Neural progenitor cell (in vitro differentiated cells): ENCODE measurements around the gene DSCAML1. TPM values are rescaled to one million over a fixed set of nuclear protein-coding genes. Genes with fewer than 3 reads are reported as not detected.

Source experiments
- DNase-seq: peaks from one replicate; pipeline ENCODE4 v3.0.0-alpha.2; 2016; ENCODE audit warnings: low spot score
- H2AFZ ChIP-seq: fragments of 200-600 bp; sonication (generic); replicated peaks from 2 replicates; pipeline ENCODE4 v1.6.1; 2016; ENCODE audit warnings: antibody characterized with exemption
- H3F3A ChIP-seq: fragments of 200-600 bp; sonication (generic); 2 replicates; pipeline ENCODE4 v1.6.1; 2016; ENCODE audit warnings: antibody characterized with exemption, low read depth
- H3K27ac ChIP-seq: fragments of 200-600 bp; sonication (generic); 2 replicates; pipeline ENCODE4 v1.5.1; 2016; ENCODE audit warnings: mild to moderate bottlenecking
- H3K27me3 ChIP-seq: fragments of 200-600 bp; sonication (generic); 2 replicates; pipeline ENCODE4 v1.6.1; 2016; ENCODE audit warnings: mild to moderate bottlenecking, moderate library complexity
- H3K36me3 ChIP-seq: fragments of 200-600 bp; sonication (generic); 2 replicates; pipeline ENCODE4 v1.5.1; 2016
- H3K4me1 ChIP-seq: fragments of 200-600 bp; sonication (generic); 2 replicates; pipeline ENCODE4 v1.6.1; 2016; ENCODE audit warnings: mixed run types
- H3K4me2 ChIP-seq: fragments of 200-600 bp; sonication (generic); 2 replicates; pipeline ENCODE4 v1.6.1; 2016
- H3K4me3 ChIP-seq: fragments of 200-600 bp; sonication (generic); 2 replicates; pipeline ENCODE4 v1.5.1; 2016
- H3K79me2 ChIP-seq: fragments of 200-600 bp; sonication (generic); 2 replicates; pipeline ENCODE4 v1.6.1; 2016; ENCODE audit warnings: low read depth
- H3K9ac ChIP-seq: fragments of 200-600 bp; sonication (generic); 2 replicates; pipeline ENCODE4 v1.6.1; 2016
- H3K9me3 ChIP-seq: fragments of 200-600 bp; sonication (generic); 2 replicates; pipeline ENCODE4 v1.5.1; 2016; ENCODE audit warnings: low read depth
- H4K20me1 ChIP-seq: fragments of 200-600 bp; sonication (generic); 2 replicates; pipeline ENCODE4 v1.6.1; 2016; ENCODE audit warnings: low read depth
- H3K27ac Mint-ChIP-seq: 3 replicates; pipeline ENCODE4 v1.8.0; 2021; ENCODE audit warnings: mixed read lengths
- H3K27me3 Mint-ChIP-seq: 2 replicates; pipeline ENCODE4 v1.8.0; 2022; ENCODE audit warnings: low read depth, mild to moderate bottlenecking, inconsistent platforms, moderate library complexity, mixed read lengths; ENCODE audit not compliant: insufficient read depth
- H3K36me3 Mint-ChIP-seq: 3 replicates; pipeline ENCODE4 v1.8.0; 2021; ENCODE audit warnings: mixed read lengths
- H3K4me1 Mint-ChIP-seq: 3 replicates; pipeline ENCODE4 v1.8.0; 2021; ENCODE audit warnings: mixed read lengths
- H3K4me3 Mint-ChIP-seq: 3 replicates; pipeline ENCODE4 v1.8.0; 2021; ENCODE audit warnings: mild to moderate bottlenecking, moderate library complexity, mixed read lengths
- H3K9me3 Mint-ChIP-seq: 3 replicates; pipeline ENCODE4 v1.8.0; 2020; ENCODE audit warnings: mixed read lengths
- EZH2 ChIP-seq: fragments of 200-600 bp; sonication (generic); IDR thresholded peaks from 2 replicates; pipeline ENCODE4 v1.6.1; 2017; ENCODE audit warnings: antibody characterized with exemption, mild to moderate bottlenecking, moderate library complexity
- EZH2phosphoT487 ChIP-seq: fragments of 200-600 bp; sonication (generic); IDR thresholded peaks from 2 replicates; pipeline ENCODE4 v1.6.1; 2017; ENCODE audit warnings: antibody characterized with exemption
- total RNA-seq: library from RNA; depleted of rRNA; stranded (reverse); fragments of >200 nt; gene quantifications from 2 replicates; pipeline ENCODE4 v1.2.3, GENCODE V29; 2015; ENCODE audit warnings: low replicate concordance
- TF ChIP-seq, protein P1 (sequence below): fragments of 200-600 bp; sonication (generic); IDR thresholded peaks from 2 replicates; pipeline ENCODE4 v1.5.1; 2017; ENCODE audit warnings: antibody characterized with exemption, mild to moderate bottlenecking

Gene DSCAML1
- total RNA-seq, 1 donor from 2014 or later = 0.06 TPM

DNA sequence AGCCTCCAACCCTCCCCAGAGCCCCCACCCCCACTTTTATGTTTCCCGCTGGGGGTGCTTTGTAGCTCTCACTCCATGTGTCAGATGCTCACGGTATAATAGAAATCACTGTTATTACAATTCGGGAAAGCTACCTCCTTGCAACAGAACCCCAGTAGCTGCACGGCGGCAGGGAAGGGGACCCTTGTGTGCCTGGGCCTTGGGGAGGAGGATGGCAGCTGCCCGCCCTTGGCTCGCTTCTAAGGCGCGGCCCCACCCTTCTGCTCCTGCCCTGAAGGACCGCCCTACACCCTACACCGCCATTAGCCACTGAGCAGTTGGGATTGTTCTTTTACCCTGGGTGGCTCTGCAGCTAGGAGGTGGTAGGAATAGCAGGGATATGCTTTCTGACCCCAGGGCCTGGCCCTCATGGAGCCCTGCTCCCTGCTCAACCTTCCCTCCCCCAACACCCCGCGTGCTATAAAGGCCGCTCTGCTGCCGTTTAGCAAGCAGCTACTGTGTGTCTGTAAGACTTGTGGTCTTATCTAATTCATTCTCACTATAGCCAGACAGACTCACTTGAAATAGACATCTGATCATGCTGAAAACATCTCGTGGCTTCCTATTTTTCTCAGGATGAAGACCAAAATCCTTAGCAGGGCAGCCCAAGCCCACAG is 249.7 kb downstream of the DSCAML1 start:
- no peaks in the 10 kb centered on the region for H3F3A ChIP-seq
- peak overlapping the region; percentile 35 for H3K4me2 ChIP-seq
- H4K20me1 ChIP-seq = peaks cover 4% of the 10 kb centered on the region
- DNase-seq = peak; percentile 22
- H3K9me3 ChIP-seq = no peaks in the 10 kb centered on the region
- peaks cover 71% of the 10 kb centered on the region for H3K4me1 Mint-ChIP-seq
- H3K9ac ChIP-seq = no peak overlapping the region
- H3K36me3 Mint-ChIP-seq = no peaks in the 10 kb centered on the region
- peaks cover 57% of the 10 kb centered on the region for H3K27me3 Mint-ChIP-seq
- H3K36me3 ChIP-seq = no peaks in the 10 kb centered on the region
- H2AFZ ChIP-seq = peak overlapping the region; percentile 34
- H3K4me3 ChIP-seq = no peak overlapping the region
- H3K4me1 ChIP-seq = peaks cover 21% of the 10 kb centered on the region
- no peak overlapping the region for H3K4me3 Mint-ChIP-seq
- TF ChIP-seq EZH2phosphoT487 = no peak
- TF ChIP-seq EZH2 = no peak
- TF ChIP-seq, protein P1, sequence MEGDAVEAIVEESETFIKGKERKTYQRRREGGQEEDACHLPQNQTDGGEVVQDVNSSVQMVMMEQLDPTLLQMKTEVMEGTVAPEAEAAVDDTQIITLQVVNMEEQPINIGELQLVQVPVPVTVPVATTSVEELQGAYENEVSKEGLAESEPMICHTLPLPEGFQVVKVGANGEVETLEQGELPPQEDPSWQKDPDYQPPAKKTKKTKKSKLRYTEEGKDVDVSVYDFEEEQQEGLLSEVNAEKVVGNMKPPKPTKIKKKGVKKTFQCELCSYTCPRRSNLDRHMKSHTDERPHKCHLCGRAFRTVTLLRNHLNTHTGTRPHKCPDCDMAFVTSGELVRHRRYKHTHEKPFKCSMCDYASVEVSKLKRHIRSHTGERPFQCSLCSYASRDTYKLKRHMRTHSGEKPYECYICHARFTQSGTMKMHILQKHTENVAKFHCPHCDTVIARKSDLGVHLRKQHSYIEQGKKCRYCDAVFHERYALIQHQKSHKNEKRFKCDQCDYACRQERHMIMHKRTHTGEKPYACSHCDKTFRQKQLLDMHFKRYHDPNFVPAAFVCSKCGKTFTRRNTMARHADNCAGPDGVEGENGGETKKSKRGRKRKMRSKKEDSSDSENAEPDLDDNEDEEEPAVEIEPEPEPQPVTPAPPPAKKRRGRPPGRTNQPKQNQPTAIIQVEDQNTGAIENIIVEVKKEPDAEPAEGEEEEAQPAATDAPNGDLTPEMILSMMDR = no peak
- peak overlapping the region; percentile 84 for H3K27ac Mint-ChIP-seq
- H3K9me3 Mint-ChIP-seq = peaks cover 4% of the 10 kb centered on the region
- H3K27ac ChIP-seq = no peak overlapping the region
- peaks cover 11% of the 10 kb centered on the region for H3K27me3 ChIP-seq
- H3K79me2 ChIP-seq = no peaks in the 10 kb centered on the region

DNA sequence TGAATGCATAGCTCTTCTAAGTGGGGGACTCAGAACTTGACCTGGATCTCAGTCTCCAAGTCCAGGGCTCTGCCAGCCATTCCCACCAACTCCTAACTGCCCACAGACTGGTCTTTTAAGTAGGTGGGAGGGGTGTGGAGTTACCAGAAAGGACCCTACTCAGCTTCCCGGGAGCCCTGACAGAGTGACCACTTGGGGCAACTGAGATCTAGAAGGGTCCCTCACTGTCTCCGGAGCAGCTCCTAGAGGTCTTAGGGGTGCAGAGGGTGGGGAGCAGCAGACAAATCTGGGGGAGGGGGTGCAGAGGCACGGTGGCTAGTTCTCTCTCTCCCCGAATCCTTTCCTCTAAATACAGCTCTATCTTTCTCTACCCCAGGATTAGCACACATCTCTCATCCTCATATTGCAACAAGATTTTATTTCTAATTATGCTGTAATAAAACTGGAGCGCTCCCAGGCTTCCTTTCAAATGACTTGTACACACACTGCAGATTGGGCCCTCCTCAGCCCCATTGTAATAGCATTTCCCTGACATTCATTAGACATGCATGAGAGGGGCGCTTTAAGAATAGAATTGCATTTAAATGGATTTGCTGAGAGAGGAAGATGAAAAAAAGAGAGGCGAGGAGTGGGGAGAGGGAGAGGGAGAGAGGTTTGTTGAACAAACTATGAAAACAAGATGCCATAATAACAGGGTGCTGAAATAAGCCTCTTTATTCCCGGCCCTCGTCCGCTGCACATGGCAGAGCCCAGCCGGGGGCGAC is 250.4 kb downstream of the DSCAML1 start:
- H2AFZ ChIP-seq = no peak overlapping the region
- Mint-ChIP-seq H3K4me3 (peak overlapping the region; percentile 59), H3K9me3 (peaks cover 4% of the 10 kb centered on the region), H3K27ac (peak overlapping the region; percentile 37), H3K36me3 (no peaks in the 10 kb centered on the region), H3K4me1 (peaks cover 64% of the 10 kb centered on the region), H3K27me3 (peaks cover 57% of the 10 kb centered on the region)
- H3K4me3 ChIP-seq = no peak overlapping the region
- no peaks in the 10 kb centered on the region for H4K20me1 ChIP-seq
- peak overlapping the region; percentile 35 for H3K4me2 ChIP-seq
- H3K9ac ChIP-seq = no peak overlapping the region
- H3K9me3 ChIP-seq = no peaks in the 10 kb centered on the region
- H3K27ac ChIP-seq = no peak overlapping the region
- DNase-seq = peak; percentile 31
- peaks cover 14% of the 10 kb centered on the region for H3K4me1 ChIP-seq
- no peaks in the 10 kb centered on the region for H3K36me3 ChIP-seq
- TF ChIP-seq, protein P1 = no peak
- TF ChIP-seq EZH2phosphoT487 (no peak), EZH2 (no peak)
- H3K27me3 ChIP-seq = peaks cover 10% of the 10 kb centered on the region
- H3K79me2 ChIP-seq = no peaks in the 10 kb centered on the region
- H3F3A ChIP-seq = no peaks in the 10 kb centered on the region

DNA sequence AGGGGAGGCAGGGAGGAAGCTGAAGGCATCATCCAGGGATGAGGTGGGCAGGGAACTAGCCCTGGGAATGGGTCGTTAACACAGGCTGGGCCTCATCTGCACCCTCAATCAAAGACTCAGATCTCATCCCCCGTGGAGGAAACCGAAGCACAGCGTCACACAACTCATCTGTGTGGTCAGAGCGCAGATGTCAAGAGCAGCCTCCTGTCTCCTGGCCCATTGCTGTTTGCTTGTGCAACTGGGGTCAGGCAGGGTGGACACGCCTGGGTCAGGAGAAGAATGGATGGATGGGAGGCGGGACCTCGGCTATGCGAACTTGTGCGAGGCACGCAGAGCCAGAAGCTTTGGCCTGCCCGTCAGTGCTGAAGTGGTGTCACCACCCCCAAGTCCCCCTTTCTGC is 251.3 kb downstream of the DSCAML1 start:
- H3K4me3 ChIP-seq = no peak overlapping the region
- Mint-ChIP-seq H3K4me1 (peaks cover 55% of the 10 kb centered on the region), H3K9me3 (peaks cover 4% of the 10 kb centered on the region), H3K27ac (peak overlapping the region; percentile 57), H3K36me3 (no peaks in the 10 kb centered on the region), H3K4me3 (peak overlapping the region; percentile 54), H3K27me3 (peaks cover 52% of the 10 kb centered on the region)
- H3K27me3 ChIP-seq = peaks cover 4% of the 10 kb centered on the region
- no peaks in the 10 kb centered on the region for H3K79me2 ChIP-seq
- no peaks in the 10 kb centered on the region for H3K9me3 ChIP-seq
- DNase-seq = no peak
- H3K4me2 ChIP-seq = no peak overlapping the region
- H3K9ac ChIP-seq = no peak overlapping the region
- no peaks in the 10 kb centered on the region for H3F3A ChIP-seq
- H3K27ac ChIP-seq = no peak overlapping the region
- peaks cover 13% of the 10 kb centered on the region for H3K4me1 ChIP-seq
- TF ChIP-seq EZH2phosphoT487 = no peak
- TF ChIP-seq EZH2 = no peak
- TF ChIP-seq, protein P1 = no peak
- no peaks in the 10 kb centered on the region for H4K20me1 ChIP-seq
- H3K36me3 ChIP-seq = no peaks in the 10 kb centered on the region
- H2AFZ ChIP-seq = no peak overlapping the region
